ENCODE results near the gene ZNF557.
"Not testable (repeated sequence)": the region's sequence is repeated elsewhere in the genome, so short reads cannot be mapped to it uniquely, and the experiment has no call there.

ZNF557 gene

DNA sequence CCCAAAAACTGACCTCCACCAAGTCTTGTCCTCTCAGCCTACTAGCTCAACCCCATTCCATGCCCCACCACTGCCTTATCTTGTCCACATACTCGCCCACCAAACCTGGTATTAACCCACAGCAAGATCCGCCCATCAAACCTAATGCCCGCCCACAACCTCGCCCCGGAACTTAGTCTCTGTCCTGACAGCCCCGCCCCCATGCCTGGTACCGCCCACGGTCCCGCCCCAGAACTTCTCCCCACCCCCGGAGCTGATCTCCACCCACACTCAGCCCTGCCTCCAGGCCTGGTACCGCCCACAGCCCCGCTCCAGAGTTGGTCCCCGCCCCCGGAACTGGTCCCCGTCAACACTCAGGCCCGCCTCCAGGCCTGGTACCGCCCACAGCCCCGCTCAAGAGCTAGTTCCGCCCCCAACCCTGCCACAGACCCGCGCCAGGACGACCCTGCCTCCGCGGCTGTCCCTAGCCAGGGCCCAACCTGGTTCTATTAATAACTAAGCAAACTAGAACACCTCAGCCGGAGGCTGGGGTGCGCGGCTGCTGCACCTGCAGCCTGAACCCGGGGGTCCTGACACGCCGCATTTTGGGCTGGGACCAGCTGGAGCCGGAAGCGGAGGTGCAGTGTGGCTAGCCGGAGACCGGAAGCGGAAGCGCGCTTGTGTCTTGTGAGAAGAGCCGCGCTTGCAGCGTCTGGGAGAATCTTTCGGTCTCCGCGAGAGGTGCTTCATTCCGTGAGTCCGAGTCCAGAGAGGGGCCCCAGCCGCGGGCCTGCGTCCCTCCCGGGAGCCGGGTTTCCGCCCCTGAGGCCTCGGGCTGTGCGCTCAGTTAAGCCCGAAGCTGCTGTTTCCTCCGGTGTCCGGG lies at the start of gene ZNF557:
ZNF557 (plus strand) TSS at position 662 of the 862 bp plus-strand sequence. CDS start 5,372 bp downstream, outside the sequence.
- peak; percentile 99 for DNase-seq (ENCODE audit: low spot score)

DNA sequence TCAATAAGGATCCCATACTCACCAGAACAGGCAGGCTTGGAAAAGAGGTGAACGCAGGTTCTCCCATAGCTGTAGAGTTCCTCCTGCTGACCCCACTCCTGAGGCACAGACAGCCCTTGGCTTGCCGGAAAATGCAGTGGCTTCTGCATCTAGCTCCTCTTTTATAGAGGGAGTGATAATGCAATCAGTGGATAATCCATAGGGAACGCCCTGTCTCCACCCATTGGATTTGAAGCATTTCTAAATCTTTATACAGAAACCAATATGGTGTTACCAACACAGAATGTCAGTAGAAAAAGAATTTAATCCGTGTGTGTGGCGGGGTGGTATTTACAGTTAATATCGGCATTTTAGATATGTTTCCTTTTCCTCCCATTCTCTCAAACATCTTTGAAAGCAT lies 48.2 kb upstream of the ZNF557 start, which contains the start of gene MBD3L2B:
MBD3L2B (minus strand) TSS at position 101 of the 400 bp plus-strand sequence; CDS start at position 67, 34 bp downstream.
- not testable (repeated sequence) for DNase-seq (ENCODE audit: low spot score)

DNA sequence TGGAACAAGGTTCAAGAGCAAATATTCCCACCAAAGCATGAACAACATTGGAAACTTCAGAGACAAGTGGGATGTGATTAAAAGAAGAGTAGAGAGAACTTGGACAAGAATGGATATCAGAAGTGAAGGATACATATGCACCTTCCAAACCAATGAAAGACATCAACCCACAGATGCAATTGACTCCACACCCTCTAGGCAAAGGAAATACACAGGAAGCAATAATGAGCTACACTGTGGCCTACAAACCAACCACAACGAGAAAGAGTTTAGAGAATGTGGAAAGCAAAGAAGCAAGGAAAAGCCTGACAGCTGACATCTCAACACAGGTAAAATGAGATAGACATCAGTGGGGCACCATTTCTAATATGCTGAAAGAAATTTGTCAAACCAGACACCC lies 40.7 kb upstream of the ZNF557 start:
- DNase-seq (ENCODE audit: low spot score) = not testable (repeated sequence)

DNA sequence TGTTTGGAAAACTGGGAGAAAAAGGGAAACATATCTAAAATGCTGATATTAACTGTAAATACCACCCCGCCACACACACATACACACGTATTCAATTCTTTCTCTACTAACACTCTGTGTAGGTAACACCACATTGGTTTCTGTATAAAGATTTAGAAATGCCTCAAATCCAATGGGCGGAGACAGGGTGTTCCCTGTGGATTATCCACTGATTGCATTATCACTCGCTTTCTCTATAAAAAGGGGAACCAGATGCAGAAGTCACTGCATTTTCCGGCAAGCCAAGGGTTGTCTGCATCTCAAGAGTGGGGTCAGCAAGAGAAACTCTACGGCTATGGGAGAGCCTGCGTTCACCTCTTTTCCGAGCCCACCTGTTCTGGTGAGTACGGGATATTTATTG lies 39.2 kb upstream of the ZNF557 start, which contains the start of gene MBD3L5:
MBD3L5 (plus strand) TSS at position 301 of the 400 bp plus-strand sequence; CDS start at position 335, 34 bp downstream.
- not testable (repeated sequence) for DNase-seq (ENCODE audit: low spot score)

DNA sequence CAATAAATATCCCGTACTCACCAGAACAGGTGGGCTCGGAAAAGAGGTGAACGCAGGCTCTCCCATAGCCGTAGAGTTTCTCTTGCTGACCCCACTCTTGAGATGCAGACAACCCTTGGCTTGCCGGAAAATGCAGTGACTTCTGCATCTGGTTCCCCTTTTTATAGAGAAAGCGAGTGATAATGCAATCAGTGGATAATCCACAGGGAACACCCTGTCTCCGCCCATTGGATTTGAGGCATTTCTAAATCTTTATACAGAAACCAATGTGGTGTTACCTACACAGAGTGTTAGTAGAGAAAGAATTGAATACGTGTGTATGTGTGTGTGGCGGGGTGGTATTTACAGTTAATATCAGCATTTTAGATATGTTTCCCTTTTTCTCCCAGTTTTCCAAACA lies 29.4 kb upstream of the ZNF557 start, which contains the start of gene MBD3L4:
MBD3L4 (minus strand) TSS at position 101 of the 400 bp plus-strand sequence; CDS start at position 66, 35 bp downstream.
- DNase-seq (ENCODE audit: low spot score) = not testable (repeated sequence)

DNA sequence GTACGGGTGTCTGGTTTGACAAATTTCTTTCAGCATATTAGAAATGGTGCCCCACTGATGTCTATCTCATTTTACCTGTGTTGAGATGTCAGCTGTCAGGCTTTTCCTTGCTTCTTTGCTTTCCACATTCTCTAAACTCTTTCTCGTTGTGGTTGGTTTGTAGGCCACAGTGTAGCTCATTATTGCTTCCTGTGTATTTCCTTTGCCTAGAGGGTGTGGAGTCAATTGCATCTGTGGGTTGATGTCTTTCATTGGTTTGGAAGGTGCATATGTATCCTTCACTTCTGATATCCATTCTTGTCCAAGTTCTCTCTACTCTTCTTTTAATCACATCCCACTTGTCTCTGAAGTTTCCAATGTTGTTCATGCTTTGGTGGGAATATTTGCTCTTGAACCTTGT lies 27.9 kb upstream of the ZNF557 start:
- not testable (repeated sequence) for DNase-seq (ENCODE audit: low spot score)

DNA sequence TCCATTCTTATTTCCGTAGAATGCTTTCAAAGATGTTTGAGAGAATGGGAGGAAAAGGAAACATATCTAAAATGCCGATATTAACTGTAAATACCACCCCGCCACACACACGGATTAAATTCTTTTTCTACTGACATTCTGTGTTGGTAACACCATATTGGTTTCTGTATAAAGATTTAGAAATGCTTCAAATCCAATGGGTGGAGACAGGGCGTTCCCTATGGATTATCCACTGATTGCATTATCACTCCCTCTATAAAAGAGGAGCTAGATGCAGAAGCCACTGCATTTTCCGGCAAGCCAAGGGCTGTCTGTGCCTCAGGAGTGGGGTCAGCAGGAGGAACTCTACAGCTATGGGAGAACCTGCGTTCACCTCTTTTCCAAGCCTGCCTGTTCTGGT lies 20.5 kb upstream of the ZNF557 start, which contains the start of gene MBD3L2:
MBD3L2 (plus strand) TSS at position 301 of the 400 bp plus-strand sequence; CDS start at position 354, 53 bp downstream.
- DNase-seq (ENCODE audit: low spot score) = not testable (repeated sequence)

DNA sequence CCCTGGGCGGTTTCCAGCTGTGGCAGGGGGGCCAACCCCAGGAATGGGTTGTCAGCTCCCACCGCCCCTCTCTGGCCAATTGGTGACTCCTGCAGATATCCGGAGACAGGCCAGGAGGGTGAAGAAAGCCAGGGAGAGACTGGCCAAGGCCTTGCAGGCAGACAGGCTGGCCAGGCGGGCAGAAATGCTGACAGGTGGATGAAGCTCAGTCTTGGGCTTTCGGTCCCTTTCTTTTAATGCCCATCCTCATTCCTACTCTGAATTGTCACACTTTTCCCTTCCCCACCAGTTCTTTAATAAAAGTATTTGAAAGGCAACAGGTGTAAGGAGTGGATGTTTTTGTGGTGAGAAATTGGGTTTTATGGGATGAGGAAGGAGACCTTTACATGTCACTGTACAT lies 18.1 kb upstream of the ZNF557 start:
- not testable (repeated sequence) for DNase-seq (ENCODE audit: low spot score)

DNA sequence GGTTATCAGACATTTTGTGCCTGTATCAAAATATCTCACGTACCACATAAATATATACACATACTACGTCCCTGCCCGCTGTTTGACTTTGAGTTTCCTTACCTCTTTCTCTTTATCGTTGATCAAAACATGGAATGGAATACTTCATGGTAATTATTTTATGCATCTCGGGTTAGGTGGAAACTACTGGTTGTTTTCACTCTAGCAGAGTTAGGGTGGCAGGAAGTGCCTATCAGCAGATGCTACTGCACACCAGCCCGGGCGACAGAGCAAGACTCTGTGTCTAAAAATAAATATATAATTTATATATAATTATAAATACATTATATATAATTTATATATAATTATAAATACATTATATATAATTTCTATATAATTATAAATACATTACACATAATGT lies 16.6 kb upstream of the ZNF557 start:
- DNase-seq (ENCODE audit: low spot score) = not testable (repeated sequence)

DNA sequence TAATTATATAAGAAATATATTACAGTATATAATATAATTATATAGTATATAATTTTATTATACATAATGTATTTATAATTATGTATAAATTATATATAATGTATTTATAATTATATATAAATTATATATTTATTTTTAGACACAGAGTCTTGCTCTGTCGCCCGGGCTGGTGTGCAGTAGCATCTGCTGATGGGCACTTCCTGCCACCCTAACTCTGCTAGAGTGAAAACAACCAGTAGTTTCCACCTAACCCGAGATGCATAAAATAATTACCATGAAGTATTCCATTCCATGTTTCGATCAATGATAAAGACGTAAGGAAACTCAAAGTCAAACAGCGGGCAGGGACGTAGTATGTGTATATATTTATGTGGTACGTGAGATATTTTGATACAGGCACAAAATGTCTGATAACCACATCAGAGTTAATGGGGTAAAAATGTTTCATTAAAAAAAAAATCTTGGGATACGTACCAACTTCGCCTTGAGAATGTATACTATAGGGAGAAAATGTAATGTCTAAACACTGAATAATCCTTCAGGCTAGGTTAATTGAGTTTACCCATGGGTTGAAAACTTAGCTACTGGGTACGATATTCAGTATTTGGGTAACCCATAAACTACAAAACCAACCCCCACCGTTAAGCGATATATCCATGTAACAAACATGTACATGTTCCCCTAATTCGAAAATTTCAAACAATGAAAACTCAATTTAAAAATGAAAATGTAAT lies 14.7 kb upstream of the ZNF557 start:
- DNase-seq (ENCODE audit: low spot score) = not testable (repeated sequence)

DNA sequence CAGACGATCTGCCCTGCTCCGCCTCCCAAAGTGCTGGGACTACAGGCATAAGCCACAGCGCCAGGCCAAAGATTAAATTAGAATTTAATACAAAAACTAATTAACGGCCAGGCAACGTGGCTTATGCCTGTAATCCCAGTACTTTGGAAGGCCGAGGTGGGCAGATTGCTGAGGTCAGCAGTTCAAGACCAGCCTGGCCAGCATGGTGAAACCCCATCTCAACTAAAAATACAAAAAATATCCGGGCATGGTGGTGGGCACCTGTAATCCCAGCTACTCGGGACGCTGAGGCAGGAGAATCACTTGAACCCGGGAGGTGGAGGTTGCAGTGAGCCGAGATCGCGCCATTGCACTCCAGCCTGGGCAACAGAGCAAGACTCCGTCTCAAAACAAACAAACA lies 13.8 kb upstream of the ZNF557 start:
- DNase-seq (ENCODE audit: low spot score) = not testable (repeated sequence)

DNA sequence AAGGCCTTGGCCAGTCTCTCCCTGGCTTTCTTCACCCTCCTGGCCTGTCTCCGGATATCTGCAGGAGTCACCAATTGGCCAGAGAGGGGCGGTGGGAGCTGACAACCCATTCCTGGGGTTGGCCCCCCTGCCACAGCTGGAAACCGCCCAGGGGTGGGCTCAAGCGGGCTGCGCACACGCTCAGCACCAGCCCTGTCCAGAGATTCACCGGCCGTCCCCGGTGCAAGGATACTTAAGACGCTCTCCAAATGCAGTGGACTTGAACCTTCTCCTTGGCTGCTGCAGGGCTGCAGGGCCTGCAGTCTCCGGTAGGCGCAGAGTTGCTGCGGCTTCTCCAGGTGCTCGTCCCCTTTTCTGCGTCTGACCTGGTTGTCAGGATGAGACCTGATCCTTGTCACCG lies 13.1 kb upstream of the ZNF557 start:
- DNase-seq (ENCODE audit: low spot score) = not testable (repeated sequence)

DNA sequence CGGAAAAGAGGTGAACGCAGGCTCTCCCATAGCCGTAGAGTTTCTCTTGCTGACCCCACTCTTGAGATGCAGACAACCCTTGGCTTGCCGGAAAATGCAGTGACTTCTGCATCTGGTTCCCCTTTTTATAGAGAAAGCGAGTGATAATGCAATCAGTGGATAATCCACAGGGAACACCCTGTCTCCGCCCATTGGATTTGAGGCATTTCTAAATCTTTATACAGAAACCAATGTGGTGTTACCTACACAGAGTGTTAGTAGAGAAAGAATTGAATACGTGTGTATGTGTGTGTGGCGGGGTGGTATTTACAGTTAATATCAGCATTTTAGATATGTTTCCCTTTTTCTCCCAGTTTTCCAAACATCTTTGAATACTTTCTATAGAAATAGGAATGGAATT lies 10.9 kb upstream of the ZNF557 start, which contains the start of gene MBD3L3:
MBD3L3 (minus strand) TSS at position 101 of the 400 bp plus-strand sequence; CDS start at position 30, 71 bp downstream.
- not testable (repeated sequence) for DNase-seq (ENCODE audit: low spot score)

DNA sequence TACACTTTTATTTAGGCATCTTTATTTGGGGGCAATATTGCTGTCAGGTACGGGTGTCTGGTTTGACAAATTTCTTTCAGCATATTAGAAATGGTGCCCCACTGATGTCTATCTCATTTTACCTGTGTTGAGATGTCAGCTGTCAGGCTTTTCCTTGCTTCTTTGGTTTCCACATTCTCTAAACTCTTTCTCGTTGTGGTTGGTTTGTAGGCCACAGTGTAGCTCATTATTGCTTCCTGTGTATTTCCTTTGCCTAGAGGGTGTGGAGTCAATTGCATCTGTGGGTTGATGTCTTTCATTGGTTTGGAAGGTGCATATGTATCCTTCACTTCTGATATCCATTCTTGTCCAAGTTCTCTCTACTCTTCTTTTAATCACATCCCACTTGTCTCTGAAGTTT lies 9.5 kb upstream of the ZNF557 start:
- not testable (repeated sequence) for DNase-seq (ENCODE audit: low spot score)

DNA sequence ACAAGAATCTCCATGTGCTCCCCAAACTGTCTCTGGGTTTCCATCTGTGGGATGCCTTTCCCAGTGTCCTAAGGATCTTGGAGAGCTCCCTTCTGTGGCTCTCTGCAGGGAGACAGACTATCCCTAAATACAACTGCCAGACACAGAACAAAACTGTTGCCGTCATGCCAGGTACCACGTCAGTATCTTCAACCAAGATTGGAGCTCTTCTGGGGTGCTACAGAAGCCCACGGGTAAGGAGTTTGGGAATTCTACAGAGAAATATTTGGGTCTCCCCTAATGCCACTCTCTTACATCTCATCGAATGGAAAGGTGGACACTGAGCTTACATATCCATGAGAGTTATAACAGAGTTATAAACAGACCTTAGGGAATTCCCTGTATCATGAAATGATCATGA lies 6.2 kb upstream of the ZNF557 start:
- no peak for DNase-seq (ENCODE audit: low spot score)

DNA sequence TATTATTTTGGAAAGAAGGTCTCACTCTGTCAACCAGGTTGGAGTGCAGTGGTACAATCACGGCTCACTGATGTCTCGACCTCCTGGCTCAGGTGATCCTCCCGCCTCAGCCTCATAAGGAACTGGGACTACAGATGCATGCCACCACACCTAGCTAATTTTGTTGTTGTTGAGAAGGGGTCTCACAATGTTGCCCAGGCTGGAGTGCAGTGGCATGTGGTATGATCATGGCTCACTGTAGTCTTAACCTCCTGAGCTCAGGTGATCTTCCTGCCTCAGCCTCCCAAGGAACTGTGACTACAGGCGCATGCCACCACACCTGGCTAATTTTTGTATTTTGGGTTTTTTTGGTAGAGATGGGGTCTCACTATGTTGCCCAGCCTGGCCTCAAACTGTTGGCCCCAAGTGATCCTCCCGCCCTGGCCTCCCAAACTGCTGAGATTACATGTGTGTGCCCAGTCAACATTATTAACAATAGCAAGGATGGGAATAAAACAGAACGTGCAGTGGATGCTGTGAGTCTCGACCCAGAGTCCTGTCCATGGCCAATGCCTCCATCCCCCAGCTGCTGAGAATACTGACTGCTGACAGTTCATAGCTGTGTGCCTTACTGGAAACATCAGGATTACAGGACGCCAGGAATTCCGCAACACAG lies 5.6 kb upstream of the ZNF557 start:
- no peak for DNase-seq (ENCODE audit: low spot score)

DNA sequence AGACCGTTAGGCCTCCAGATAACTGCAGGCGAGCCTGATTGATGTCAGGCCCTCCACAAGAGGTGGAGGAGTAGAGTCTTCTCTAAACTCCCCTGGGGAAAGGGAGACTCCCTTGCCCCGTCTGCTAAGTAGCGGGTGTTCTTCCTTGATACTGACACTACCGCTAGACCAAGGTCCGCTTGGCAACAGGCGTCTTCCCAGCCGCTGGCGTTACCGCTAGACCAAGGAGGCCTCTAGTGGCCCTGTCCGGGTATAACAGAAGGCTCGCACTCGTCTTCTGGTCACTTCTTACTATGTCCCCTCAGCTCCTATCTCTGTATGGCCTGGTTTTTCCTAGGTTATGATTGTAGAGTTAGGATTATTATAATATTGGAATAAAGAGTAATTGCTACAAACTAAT lies 2.4 kb upstream of the ZNF557 start:
- DNase-seq (ENCODE audit: low spot score) = not testable (repeated sequence)

DNA sequence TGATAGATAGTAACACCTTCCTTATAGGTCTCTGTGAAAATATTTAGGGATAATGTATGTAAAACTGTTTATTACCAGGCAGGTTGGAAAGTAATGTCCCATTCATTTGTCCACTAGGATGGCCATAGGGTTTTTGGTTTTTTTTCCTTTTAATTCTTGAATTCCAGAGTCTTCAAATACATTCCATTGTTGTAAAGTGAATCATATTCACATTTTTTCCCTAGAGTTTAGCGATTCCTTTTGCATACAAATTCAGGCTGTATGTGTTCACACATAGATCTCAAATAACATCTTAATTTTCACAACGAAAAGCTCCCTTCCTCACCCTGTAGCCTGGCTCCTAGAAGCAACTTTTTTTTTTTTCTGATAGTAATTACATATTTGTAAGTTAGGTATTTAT lies 1.8 kb upstream of the ZNF557 start:
- no peak for DNase-seq (ENCODE audit: low spot score)

DNA sequence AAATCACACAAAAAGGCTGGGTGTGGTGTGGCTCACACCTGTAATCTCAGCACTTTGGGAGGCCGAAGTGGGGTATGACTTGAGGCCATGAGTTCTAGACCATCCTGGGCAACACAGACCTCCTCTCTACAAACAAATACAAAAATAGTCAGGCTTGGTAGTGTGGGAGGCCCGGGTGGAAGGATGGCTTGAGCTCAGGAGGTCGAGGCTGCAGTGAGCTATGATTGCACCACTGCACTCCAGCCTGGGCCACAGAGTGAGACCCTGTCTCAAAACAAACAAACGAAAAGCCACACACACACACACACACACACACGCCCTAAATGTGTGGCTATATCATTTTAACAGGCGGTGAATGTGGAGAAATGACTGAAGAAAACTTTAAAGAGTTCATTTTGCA lies 904 bp upstream of the ZNF557 start:
- DNase-seq (ENCODE audit: low spot score) = no peak

DNA sequence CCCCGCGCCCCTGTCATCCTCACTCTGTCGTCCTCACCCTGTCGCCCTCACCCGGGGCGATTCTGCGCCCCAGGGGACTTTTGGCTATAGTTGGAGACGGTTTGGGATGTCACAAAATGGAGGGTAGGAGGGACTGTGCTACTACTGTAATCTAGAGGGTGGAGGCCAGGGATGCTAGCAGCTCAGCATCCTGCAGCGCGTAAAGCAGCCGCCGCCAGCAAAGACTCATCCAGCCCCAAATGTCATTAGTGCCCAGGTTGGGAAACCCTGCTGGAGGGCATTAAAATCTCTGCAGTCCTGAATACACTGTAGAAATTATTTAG lies 362 bp downstream of the ZNF557 start:
- peak; percentile 13 for DNase-seq (ENCODE audit: low spot score)

DNA sequence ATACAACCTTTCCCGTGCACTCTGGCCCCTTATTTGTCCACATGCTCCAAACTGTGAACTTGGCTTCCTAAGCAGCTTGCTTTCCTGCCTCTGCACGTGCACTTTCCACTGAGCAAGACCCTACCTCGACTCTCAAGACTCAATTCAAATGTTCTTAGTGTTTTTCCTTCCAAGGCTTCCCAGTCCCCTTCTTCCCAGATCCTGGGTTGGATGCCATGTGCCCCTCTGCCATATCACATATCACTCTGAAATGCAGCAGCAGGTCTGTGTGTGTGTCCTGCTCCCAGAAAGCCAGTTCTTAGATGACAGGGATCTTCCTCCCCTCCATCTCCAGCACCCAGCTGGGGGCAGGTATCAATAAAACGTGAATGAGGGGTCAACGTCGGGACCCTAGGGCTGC lies 3.0 kb downstream of the ZNF557 start:
- DNase-seq (ENCODE audit: low spot score) = no peak

DNA sequence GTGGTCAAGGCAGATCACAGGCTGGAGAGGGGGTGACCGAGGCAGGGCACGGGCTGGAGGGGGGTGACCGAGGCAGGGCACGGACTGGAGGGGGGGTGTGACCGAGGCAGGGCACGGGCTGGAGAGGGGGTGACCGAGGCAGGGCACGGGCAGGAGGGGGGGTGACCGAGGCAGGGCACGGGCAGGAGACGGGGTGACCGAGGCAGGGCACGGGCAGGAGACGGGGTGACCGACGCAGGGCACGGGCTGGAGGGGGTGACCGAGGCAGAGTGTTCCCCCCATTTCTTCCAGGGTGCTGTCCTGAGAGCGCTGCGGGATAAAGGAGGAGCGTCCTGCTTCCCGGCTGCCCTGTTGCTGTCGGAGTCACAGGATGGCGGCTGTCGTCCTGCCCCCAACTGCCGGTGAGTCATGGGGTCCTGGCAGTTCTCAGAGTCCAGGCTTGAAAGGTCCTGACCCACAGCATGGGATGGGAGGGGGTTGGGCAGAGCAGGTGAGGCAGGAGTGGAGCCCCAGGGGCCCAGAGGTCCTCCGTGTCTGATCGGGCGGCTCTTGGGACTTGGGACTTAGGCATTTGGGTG lies 5.3 kb downstream of the ZNF557 start:
- no peak for DNase-seq (ENCODE audit: low spot score)
